DMS 273 (cell line): ENCODE results near the gene STXBP2.

Experiments used
- DNase-seq: peaks from one replicate; lab custom pipeline; 2025; ENCODE audit not compliant: unreplicated experiment; lab: John Stamatoyannopoulos, UW

Gene STXBP2

DNA sequence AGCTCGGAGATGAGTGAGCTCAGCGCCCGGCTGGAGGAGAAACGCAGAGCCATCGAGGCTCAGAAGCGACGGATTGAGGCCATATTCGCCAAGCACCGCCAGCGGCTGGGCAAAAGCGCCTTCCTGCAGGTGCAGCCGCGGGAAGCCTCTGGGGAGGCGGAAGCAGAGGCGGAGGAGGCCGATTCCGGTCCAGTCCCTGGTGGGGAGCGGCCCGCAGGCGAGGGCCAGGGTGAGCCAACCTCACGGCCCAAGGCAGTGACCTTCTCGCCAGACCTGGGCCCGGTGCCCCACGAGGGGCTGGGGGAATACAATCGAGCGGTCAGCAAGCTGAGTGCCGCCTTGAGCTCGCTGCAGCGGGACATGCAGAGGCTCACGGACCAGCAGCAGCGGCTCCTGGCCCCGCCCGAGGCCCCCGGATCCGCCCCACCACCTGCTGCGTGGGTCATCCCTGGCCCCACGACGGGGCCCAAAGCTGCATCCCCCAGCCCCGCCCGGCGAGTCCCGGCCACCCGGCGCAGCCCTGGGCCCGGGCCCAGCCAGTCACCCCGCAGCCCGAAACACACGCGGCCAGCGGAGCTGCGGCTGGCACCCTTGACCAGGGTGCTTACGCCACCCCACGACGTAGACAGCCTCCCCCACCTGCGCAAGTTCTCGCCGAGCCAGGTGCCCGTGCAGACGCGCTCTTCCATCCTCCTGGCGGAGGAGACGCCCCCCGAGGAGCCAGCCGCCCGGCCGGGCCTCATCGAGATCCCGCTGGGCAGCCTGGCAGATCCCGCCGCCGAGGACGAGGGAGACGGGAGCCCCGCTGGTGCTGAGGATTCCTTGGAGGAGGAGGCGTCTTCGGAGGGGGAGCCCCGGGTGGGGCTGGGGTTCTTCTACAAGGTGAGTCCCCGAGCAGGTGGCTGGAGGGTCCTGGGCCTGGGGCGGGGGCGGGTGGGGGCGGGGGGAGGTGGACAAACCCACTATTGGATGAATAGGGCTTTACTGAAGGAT lies 24.3 kb upstream of the STXBP2 start:
- no peak for DNase-seq

DNA sequence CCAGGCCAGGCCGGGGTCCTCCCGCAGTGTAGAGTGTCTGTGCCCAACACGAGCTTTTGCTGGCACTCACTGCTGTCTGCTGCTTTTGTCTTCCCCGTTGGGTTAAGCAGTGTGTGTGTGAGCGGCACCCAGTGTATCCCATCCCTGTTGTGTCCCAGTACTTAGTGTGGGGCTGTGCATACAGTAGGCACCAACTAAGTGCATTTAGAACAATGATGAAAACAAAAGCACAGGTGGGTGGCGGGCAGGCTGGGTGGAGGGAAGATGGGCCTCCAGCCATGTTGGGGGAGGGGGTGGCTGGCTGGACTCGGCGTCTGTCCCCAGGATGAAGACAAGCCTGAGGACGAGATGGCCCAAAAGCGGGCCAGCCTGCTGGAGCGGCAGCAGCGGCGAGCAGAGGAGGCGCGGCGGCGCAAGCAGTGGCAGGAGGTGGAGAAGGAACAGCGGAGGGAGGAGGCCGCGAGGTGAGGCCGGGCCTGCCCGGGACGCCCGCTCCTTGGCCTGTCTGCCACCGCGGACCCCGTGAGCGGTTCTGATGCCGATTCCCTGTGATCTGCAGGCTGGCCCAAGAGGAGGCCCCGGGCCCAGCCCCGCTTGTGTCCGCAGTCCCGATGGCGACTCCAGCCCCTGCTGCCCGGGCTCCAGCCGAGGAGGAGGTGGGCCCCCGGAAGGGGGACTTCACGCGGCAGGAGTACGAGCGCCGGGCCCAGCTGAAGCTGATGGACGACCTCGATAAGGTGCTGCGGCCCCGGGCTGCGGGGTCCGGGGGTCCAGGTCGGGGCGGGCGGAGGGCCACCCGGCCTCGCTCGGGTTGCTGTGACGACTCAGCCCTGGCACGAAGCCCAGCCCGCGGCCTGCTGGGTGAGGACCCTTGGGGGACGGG lies 21.8 kb upstream of the STXBP2 start:
- DNase-seq = no peak

DNA sequence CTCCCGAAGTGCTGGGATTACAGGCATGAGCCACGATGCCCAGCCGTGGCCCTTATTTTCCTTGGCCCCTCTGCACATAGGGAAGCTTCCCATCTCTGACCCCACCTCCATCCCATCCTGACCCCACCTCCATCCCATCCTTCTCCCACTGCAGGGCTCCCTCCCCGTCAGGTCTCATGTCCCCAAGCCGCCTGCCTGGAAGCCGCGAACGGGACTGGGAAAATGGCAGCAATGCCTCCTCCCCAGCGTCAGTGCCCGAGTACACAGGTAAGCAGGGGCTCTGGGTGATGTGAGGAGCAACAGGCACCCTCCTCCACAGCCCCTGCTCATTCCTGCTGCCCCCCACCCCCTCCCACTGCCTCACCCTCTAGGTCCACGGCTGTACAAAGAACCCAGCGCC lies 19.7 kb upstream of the STXBP2 start:
- DNase-seq = no peak

DNA sequence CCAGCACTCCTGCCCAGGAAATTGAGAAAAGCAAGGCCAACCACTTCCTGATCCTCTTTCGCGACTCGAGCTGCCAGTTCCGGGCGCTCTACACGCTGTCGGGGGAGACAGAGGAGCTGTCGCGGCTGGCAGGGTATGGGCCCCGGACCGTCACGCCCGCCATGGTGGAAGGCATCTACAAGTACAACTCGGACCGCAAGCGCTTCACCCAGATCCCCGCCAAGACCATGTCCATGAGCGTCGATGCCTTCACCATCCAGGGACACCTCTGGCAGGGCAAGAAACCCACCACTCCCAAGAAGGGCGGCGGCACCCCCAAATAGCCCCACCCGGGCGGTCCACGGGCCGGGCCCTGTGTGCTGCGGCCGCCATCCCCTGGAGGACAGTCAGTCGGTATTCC lies 19.2 kb upstream of the STXBP2 start:
- DNase-seq = no peak

DNA sequence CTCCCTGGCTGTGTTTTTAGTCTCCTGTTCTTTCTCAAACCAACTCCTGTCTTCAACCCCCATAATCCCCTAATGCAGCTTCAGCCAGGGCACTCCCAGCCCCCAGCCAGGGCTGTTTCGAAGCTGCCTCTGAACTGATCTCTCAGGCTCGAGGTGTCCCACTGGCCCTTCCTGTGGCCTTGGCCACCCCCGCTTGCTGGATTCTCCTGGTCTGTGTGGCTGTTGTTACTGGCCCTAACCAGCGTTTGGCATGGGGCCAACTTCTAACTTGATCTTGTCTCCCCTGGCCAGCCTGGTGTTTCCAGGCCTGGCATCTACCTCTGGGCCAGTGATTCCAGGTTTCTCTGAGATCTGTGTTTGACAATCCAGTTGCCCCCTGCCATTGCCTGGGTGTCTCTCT lies 18.6 kb upstream of the STXBP2 start:
- DNase-seq = peak; percentile 48

DNA sequence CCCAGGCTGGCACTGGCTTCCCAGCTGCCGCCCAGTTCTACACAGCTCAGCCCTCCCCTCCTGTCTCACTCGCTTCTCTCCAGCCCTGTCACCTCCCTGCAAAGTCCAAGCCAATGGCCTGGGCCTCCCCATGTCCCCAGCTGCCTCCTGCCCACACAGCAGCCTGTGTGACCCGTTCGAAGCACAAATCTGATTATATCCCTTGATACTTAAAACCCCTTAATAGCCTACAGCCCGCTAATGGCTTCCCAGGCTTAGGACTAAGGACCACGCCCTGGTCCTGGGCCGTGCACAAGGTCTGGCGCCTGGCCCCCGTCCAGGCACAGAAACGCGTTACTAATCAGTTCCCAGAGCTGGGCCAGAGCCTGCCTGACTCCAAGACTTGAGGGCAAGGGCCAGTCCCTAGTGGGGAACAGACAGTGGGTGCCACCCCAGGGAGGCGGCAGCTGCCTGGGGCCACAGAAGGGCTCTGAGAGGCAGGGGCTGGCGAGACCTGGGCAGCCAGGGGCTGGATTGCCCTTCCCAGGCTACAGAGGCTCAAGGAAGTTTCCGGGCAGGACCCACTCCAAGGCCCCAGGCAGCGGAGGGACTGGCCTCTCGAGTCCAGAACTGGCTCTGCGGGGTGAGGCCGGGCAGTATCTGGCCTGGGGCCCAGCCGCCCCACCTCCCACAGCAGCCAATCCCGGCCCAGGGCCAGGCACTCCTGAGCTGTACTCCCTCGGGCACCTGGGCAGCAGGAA lies 18.0 kb upstream of the STXBP2 start:
- DNase-seq = peak; percentile 48

DNA sequence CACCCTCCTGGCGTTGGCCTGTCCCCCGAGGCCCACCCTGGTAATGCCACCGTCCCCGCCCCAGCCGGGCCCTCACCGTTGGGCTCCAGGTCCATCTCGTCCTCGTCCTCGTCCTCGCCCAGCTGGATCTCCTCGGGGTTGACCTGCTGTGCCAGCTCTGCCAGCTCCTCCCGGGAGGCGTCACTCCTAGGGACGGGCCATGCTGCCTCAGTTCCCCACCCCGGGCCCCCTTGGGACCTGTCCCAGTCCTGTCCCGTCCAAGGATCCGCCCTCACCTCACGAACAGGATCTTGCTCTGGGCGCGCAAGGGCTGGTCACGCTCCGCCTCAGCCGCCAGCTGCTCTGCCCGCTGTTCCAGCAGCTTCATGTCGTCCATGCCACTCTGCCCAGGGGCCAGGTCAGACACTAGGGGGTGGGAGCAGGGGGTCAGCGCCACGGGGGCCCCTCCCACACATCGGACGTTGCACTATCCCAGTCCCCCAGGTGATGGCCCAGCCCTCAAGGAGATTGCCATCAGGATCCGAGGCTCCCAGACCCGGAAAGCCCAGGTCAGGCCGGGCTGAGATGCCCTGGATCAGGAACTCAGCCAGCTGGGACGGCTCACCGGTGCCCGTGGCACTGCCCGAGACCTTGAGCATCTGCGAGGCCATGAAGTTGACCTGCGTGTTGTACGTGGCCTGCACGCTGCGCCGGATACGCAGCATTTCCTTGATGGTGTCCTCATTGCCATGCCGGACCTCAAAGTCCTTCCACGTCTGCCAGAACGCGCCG lies 17.1 kb upstream of the STXBP2 start:
- DNase-seq = no peak

DNA sequence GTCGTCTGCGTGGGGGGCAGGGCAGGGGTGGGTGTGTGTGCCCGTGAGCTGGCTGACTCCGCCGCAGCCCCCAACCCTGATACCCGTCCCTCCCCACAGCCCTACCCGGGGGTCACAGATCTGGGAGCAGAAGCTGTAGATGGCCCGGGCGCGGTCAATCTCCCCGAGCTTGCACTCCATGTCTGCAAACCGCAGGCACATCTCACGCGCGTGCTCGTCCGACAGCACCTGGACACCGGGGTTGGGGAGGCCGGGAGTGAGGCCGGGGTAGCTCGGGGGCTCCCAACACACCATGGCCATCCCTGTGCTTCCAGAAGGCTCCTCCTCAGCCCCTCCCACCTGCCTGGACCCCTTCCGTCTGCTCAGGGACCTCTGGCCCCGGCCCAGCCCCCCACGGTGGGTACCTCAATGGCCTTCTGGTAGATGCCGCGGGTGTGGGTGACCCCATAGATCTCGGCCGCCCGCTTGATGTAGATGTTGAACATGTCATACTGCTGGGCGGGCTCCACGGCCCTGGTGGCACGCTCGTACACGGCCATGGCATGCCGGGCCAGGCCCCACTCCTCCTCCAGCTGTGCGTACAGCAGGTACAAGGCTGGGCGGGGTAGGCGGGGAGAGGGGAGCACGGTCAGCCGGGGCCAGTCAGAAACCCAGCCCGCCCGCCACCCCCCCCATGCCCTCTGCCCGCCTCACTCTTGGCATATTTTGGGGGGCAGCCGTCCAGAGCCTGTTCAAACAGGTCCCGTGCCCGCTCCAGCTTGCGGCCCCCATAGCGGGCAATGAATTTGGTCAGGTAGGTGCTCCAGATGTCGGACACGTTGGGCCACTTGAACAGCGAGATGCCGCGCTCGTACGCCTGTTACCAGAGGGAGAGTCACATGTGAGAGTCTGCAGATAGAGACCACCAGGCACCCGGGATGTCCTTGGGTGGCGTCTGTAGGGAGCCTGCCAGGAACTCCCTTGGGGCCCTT lies 16.2 kb upstream of the STXBP2 start:
- DNase-seq = no peak

DNA sequence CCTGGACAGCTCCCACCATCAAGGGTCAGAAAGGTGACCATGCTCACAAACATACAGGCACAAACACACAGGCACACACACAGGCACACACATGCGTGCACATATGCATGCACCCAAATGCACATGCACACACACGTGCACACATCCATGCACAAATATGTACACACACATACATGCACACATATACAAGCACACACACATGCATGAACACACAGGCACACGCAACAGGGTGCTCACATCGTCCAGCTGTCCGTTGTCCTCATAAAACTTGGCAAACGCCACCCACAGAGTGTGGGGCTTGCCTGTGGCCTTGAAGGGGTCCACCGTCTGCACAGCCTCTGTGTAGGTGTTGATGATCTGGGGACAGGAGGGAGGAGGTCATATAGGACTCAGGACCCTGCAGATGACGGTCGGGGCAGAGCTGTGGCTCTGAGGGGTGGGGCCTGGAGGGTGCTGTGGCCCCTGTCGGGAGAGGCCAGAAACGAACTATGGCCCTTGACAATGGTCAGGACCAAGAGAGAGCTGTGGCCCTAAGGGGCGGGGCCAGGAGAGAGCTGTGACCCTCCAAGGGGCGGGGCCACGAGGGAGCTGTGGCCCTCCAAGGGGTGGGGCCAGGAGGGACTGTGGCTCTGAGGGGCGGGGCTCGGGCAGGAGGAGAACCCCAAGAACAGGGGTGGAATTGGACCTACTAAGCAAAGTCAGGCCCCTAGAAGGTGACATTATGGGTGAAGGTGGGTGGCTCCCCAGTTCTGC lies 13.8 kb upstream of the STXBP2 start:
- peak; percentile 25 for DNase-seq

DNA sequence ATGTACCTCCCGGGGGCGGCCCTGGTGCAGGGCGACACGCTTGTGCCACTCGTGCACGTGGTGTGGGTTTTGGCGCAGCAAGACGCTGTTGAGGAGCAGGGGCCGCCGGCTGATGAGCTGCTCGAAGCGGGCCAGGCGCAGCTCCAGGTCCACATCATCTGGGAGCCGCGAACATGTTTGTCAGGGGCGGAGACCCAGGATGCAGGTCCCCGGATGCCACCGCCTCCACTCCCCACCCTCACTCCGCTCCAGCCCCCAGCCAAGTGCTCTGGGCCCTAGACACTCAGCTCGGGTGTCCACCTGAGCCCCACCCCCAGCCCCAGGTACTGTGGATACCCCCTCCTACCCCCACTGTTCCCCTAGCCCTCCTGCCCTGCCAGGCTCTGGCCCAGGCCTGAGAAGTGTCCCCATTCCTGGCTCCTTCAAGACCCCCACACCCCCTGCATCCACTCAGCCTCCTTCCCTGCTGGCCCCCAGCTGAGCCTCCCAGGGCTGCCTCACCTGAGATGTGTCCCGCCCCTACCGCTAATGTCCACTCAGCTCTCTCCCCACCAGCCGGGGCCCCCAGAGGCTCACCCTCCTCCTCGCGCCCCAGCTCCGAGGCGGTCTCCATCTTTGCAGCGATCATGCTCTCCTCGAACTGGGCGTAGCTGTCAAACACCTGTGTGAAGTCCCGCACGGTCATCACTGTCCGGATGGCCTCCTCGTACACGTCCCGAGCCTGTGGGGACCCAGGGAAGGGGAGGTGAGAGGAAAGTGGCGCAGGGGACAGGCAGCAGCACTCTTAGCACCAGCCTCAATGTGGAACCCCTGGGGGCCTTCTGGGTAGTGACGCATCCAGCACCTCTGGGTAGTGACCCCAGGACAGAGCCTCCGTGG lies 12.9 kb upstream of the STXBP2 start:
- no peak for DNase-seq

DNA sequence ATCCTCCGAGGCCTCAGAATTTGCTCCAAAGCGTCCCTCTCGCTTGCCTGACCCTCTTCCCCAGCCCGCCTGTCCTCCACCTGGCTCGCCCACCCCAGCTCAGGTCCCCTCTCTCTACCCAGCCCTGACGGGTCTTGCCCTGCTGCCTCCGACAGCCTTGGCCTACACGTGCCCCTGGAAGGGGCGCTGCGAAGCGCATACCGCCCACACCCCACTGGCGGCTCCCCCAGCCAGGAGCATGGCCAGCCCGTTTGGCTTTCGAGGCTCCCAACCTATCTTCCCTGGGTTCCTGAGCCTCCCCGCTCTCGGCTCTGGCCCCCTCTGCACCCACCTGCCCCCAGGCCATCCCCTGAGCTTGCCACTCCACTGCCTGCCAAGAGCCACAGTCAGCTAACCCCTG lies 12.1 kb upstream of the STXBP2 start:
- DNase-seq = no peak

DNA sequence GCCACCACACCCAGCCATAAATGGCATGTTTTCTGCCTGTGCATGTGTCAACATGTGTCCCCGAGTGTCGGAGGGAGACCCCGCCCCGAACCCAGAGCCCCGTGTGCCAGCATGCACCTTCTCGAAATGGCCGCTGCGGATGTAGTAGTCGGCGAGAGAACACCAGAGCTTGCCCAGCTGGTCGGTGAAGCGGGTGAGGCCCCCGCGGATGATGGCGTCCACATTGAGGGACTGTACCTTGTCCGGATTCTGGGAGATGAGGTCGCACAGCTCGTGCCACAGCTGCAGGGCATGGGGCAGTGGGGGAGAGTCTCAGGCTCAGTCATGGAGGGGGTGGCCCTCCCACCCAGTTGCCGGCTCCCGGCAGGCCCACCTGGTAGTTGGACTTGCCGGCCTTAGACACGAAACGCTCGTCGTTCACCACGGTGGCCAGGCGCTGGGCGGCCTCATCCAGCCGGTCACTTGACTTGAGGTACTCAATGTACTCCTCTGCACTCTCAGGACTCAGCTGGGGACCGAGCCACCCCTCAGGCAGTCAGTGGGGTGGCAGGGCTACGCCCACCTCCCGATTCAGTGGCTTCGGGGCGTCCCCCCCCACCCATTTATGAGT lies 11.0 kb upstream of the STXBP2 start:
- DNase-seq = no peak

DNA sequence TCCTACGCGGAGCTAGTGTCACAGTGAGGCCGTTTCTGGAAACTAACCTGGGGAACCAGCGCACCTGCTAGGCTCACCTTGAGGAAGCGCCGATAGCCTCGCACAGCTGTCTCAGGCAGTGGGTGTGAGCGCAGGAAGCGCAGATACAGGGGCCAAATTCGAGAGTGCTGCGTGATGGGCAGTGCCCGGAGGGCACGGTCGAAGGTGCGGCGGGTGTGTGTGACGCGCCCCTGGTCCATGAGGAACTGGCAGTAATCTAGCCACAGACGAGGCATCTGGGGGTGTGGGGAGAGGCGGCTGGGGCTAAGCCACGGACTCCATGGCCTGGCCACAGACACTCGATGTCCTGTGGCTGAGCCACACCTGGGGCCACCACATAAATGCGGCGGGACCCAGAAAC lies 9.7 kb upstream of the STXBP2 start:
- no peak for DNase-seq

DNA sequence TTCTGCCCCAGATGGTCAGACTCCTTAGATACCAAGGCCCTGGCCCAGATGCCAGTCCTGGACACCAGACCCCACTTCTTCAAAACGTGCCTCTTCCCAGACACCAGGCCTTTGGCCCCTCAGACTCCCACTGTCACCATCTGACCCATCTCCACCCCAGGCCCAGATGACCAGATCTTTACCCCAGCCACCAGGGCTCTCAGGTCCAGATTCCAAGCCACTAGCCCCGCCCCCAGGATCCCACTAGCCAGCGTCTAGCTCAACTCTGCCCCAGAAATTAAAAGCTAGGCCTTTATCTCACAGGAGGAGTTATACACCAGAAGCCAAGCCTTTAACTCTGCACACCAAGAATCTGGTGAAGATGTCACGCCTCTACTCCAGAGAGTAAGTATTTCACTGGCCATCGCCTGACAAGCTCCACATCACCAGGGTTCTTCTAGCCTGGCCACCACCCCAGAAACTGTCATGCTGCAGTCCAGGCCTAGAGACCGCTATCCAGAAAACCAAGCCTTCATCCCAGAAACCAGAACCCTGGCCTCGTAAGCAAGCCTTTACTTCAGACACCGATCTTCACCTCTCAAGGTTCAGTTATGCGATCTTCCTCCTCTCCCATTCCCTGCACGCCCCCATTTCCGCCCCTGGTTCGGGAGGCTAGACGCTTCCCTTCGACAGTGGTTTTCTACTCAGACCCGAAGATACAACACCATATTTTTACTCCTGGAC lies 8.2 kb upstream of the STXBP2 start:
- DNase-seq = no peak

DNA sequence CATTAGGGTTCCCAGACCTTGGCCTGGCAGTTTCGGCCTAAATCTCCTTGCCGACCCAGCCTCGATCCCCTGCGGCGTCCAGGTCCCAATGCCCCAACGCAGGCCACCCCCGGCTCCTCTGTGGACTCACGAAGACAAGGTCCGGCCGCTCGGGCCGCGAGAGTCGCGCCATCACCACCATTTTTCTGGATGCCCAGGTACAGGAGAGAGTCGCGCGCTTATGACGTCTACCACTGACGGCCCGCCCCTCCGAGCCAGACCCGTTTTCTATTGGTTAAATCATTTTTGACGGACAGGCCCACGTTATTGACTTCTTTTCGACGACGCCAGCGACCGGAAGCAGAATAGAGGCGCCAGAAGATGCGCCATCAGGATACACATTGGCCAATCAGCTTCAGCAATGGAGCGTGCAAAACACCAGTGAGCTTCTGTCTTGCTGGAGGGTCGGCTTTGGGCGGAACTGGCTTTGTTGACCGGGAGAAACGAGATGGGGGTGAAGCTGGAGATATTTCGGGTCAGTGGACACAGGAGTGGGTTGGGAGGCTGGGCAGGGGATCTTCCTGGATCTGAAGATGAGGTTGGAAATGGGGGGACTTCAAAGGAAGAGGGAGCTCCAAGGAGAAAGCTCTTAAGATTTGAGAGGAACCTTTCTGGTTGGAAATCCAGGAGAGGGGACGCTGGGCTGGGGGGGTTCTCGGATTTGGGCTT lies 7.4 kb upstream of the STXBP2 start, which contains the start of the genes PET100 and XAB2:
Gene PET100 (plus strand): TSS at position 447 of the 708 bp plus-strand sequence. CDS start 41 bp downstream, at position 488.
Gene XAB2 (minus strand): TSS at position 199 of the 708 bp plus-strand sequence. CDS start 18 bp downstream, at position 181.
- DNase-seq = peak; percentile 99

DNA sequence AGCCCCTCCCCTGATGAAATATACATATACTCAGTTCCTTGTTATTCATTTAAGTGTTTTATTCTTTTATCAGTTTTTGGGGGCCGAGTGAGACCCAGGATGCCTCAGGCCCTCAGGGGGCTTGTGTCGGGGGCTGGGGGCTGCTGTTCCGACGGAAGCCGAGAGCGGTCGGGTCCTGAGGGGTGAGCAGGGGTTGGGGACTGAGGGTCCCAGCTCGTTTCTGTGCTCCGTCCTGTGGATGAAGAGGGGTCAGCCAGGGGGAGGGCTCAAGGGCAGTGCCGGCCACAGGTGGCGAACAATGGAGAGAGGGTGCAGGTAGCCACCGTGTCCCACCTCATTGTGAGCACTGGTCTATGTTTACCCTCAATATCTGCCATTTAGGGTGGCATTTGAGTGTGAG lies 5.3 kb upstream of the STXBP2 start:
- no peak for DNase-seq
